Measurements from ENCODE around the gene JKAMP.

Gene JKAMP

GRCh38 chr14:59500732-59501131, 16.4 kb downstream of the JKAMP start:
- Mint-ChIP-seq H3K4me1 (ENCODE audit: low read depth) (peaks cover 1% of the 10 kb centered on the region), H3K27me3 (ENCODE audit: low read depth) (no peaks in the 10 kb centered on the region), H3K36me3 (ENCODE audit: low read depth) (peaks cover 12% of the 10 kb centered on the region), H3K9me3 (no peaks in the 10 kb centered on the region), H3K27ac (no peak overlapping the region), H3K4me3 (no peak overlapping the region)

DNA sequence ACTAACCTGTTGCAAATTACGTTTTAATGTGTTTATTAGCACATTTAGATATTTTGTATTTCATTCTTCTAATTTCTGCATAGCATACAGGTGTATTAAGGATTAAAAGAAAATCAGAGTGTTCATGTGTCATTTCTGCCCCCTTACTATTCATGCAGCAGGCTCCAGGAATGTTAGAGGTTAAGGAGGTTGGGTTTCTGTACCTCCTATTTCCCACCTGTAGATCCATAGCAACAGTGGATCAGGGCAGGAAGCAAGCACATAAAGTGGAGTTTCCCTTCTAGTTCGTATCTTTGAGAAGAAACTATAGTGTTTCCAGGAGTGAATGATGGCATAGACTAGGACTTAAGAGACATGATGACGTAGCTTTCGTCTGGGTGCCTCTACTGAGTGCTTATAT, 18.9 kb downstream of the JKAMP start:
- Mint-ChIP-seq H3K4me1 (ENCODE audit: low read depth) (peaks cover 1% of the 10 kb centered on the region), H3K4me3 (no peak overlapping the region), H3K27me3 (ENCODE audit: low read depth) (no peaks in the 10 kb centered on the region), H3K36me3 (ENCODE audit: low read depth) (peaks cover 4% of the 10 kb centered on the region), H3K27ac (no peak overlapping the region), H3K9me3 (no peaks in the 10 kb centered on the region)

DNA sequence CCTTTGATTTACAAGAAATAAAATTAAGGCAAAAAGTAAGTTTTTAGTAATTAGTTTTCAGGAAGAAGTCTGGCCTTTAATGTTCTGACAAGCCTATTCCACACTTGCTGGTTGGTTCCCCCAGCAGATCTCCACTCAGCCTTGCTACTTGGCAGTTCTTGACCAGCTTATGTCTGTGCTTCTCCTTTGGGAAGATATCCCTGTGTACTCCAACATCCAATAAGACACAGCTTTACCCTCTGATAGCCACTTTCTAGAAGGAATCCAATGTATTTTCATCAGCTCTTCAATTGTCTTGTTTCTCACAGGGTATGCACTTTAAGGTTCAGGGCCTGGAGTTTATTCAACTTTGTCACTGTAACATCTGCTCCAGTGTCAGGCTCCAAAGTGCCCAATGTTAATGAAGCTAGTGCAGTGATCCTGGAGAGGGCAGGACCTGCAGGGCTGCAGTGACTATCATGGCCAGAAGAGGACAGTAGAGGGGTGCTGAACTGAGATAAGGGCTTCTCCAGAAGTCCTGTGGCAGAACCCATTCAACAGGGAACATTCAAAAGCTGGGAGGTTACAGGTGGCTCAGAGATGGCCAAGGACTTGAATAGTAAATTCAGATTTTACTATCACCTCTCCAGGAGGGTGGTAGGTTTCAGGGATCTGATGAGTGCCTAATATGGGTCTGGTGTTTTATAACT, 22.9 kb downstream of the JKAMP start:
- Mint-ChIP-seq H3K27me3 (ENCODE audit: low read depth) (peaks cover 16% of the 10 kb centered on the region), H3K4me1 (ENCODE audit: low read depth) (no peaks in the 10 kb centered on the region), H3K4me3 (no peak overlapping the region), H3K36me3 (ENCODE audit: low read depth) (no peaks in the 10 kb centered on the region), H3K27ac (no peak overlapping the region), H3K9me3 (no peaks in the 10 kb centered on the region)

GRCh38 chr14:59507752-59508103, 23.4 kb downstream of the JKAMP start:
- Mint-ChIP-seq H3K27ac (no peak overlapping the region), H3K9me3 (no peaks in the 10 kb centered on the region), H3K36me3 (ENCODE audit: low read depth) (no peaks in the 10 kb centered on the region), H3K4me1 (ENCODE audit: low read depth) (no peaks in the 10 kb centered on the region), H3K4me3 (no peak overlapping the region), H3K27me3 (ENCODE audit: low read depth) (peaks cover 16% of the 10 kb centered on the region)

DNA sequence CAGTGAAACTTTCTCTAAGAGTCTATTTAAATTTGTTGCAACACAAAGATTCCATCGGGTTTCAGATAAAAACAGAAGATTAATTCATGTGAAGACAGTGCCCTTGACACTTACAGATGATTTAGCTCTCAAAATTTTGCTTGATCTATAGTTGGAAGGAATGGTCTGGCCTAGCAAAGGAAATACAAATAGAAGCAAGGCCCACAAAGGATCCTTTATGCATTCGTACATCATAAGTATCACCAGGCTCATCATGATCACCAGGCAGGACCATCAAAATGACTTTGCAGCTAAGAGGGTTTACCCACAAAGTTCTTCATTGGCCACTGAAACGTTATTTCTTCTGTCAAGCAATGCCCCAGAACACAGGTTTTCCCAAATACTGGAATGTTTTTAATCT, 24.8 kb downstream of the JKAMP start:
- H3K4me1 Mint-ChIP-seq (ENCODE audit: low read depth) = no peaks in the 10 kb centered on the region
- H3K4me3 Mint-ChIP-seq = no peak overlapping the region
- H3K9me3 Mint-ChIP-seq = no peaks in the 10 kb centered on the region
- H3K27ac Mint-ChIP-seq = no peak overlapping the region
- no peaks in the 10 kb centered on the region for H3K36me3 Mint-ChIP-seq (ENCODE audit: low read depth)
- peaks cover 16% of the 10 kb centered on the region for H3K27me3 Mint-ChIP-seq (ENCODE audit: low read depth)

DNA sequence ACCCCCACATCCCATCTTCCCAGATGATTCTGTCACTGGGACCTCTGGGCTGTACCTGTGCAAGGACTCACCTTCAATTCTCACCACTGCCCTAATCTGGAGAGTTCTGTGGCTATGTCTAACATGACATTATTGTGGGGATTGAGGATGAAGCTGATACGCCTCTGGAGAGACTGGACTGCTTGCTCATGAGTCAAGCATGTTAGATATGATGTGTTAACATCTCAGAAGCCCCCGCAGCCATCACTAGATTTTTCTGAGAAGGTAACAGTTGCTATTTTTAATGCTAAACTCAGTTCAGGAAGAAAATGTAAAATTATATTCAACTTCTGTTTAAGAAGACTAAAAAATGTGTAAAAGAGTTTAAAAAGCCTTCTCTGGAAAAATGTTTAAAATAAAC, 25.7 kb downstream of the JKAMP start:
- Mint-ChIP-seq H3K36me3 (ENCODE audit: low read depth) (no peaks in the 10 kb centered on the region), H3K27me3 (ENCODE audit: low read depth) (peaks cover 23% of the 10 kb centered on the region)

DNA sequence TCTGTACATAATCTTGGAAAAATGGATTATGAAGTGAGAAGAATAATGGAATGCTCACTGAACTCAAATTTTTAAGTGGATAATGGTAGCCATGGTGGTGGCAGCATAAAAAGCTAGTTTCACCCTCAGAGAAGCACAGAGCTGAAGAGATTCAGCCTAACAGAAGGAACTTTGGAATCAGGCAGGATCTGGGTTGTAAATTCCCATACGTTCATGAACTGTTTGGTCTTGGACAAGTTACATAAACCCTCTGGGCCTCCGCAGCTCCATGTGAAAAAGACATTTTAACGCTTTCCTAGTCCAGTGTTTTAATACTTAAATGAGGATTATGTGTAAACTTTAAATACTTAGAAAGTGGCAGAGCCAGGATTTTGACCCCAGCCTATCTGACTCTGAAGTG, 26.6 kb downstream of the JKAMP start:
- Mint-ChIP-seq H3K36me3 (ENCODE audit: low read depth) (no peaks in the 10 kb centered on the region), H3K9me3 (no peaks in the 10 kb centered on the region), H3K27ac (no peak overlapping the region), H3K27me3 (ENCODE audit: low read depth) (peaks cover 26% of the 10 kb centered on the region), H3K4me1 (ENCODE audit: low read depth) (no peaks in the 10 kb centered on the region), H3K4me3 (no peak overlapping the region)

More for the DNA sequence above, 25.7 kb downstream of the JKAMP start:
- no peak overlapping the region for H3K4me3 Mint-ChIP-seq
- H3K27ac Mint-ChIP-seq = no peak overlapping the region
- no peaks in the 10 kb centered on the region for H3K4me1 Mint-ChIP-seq (ENCODE audit: low read depth)
- no peaks in the 10 kb centered on the region for H3K9me3 Mint-ChIP-seq

DNA sequence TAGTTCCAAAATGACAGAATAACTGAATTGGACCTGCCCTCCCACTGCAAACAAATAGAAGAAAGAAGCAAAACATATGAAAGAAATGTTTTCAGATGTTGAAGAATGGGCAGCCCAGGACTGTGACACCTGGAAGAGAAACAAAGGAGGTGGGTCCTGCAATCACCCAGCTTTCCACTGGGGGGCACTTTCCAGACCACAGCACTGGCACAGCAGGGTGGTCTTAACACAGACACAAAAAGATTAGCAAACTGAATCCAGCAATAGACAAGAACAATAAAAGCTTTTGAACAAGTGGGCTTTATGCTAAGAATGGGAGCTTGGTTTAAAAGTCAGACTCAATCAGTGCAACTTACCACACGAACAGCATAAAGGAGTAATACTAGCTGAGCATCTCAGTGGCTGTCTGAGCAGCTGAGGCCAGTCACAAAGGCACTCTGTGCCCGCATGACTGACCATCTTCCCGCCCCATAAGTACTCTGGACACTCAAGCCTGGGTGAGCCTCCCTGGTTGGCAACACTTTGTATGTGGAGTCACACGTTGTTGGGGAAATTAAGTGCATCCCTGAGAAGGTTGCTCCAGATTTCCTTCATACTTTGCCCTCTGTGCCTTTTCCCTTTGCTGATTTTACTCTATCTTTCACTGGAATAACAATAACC, 27.7 kb downstream of the JKAMP start:
- Mint-ChIP-seq H3K27ac (no peak overlapping the region), H3K4me1 (ENCODE audit: low read depth) (no peaks in the 10 kb centered on the region), H3K4me3 (no peak overlapping the region), H3K27me3 (ENCODE audit: low read depth) (peaks cover 31% of the 10 kb centered on the region), H3K9me3 (no peaks in the 10 kb centered on the region), H3K36me3 (ENCODE audit: low read depth) (no peaks in the 10 kb centered on the region)

DNA sequence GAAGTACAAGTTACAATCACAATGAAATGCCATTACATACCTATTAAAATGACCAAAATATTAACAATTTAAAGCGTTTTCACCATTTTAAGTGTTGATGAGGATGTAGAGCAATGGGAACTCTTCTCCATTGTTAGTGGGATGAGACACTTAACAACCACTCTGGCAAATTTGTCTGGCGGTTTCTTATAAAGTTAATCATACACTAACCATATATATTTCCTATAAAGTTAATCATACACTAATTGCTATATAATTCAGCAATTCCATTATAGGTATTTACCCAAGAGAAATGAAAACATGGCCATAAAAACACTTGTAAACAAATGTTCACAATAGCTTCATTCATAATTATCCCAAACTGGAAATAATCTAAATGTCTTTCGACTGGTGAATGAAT, 35.9 kb downstream of the JKAMP start:
- no peaks in the 10 kb centered on the region for H3K9me3 Mint-ChIP-seq
- no peak overlapping the region for H3K4me3 Mint-ChIP-seq
- H3K27ac Mint-ChIP-seq = no peak overlapping the region
- H3K4me1 Mint-ChIP-seq (ENCODE audit: low read depth) = no peaks in the 10 kb centered on the region
- peaks cover 12% of the 10 kb centered on the region for H3K27me3 Mint-ChIP-seq (ENCODE audit: low read depth)
- no peaks in the 10 kb centered on the region for H3K36me3 Mint-ChIP-seq (ENCODE audit: low read depth)

DNA sequence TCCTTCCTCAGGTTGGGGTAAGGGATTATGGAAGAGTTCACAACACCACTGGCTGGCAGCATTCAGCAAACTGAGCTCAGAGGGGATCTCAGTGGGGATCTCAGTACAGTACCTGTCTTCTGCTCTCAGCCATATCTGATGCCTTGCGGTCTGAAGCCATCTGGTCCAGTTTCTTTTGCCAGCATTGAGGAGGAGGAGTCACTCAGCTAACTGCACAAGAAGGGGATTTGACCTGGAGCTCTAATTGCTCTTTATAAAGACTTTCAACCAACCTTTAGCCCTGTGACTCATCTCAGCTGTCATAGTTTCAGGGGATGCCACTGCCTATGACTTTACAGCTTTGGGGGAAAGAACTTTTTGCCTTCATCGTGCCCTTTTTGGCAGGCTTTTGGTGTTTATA, 44.9 kb downstream of the JKAMP start:
- no peak overlapping the region for H3K27ac Mint-ChIP-seq
- H3K4me3 Mint-ChIP-seq = no peak overlapping the region
- peaks cover 4% of the 10 kb centered on the region for H3K9me3 Mint-ChIP-seq
- no peaks in the 10 kb centered on the region for H3K4me1 Mint-ChIP-seq (ENCODE audit: low read depth)
- peaks cover 9% of the 10 kb centered on the region for H3K27me3 Mint-ChIP-seq (ENCODE audit: low read depth)
- H3K36me3 Mint-ChIP-seq (ENCODE audit: low read depth) = no peaks in the 10 kb centered on the region

- no peak overlapping the region for H3K27ac Mint-ChIP-seq
- peaks cover 9% of the 10 kb centered on the region for H3K27me3 Mint-ChIP-seq (ENCODE audit: low read depth)
- no peak overlapping the region for H3K4me3 Mint-ChIP-seq
- no peaks in the 10 kb centered on the region for H3K4me1 Mint-ChIP-seq (ENCODE audit: low read depth)
- H3K9me3 Mint-ChIP-seq = peaks cover 4% of the 10 kb centered on the region
- no peaks in the 10 kb centered on the region for H3K36me3 Mint-ChIP-seq (ENCODE audit: low read depth)
Observed at GRCh38 chr14:59530349-59530748, 46.0 kb downstream of the JKAMP start.

GRCh38 chr14:59532419-59532818, 48.1 kb downstream of the JKAMP start:
- Mint-ChIP-seq H3K4me1 (ENCODE audit: low read depth) (no peaks in the 10 kb centered on the region), H3K4me3 (no peak overlapping the region), H3K27ac (no peak overlapping the region)

GRCh38 chr14:59534361-59534987, 50.2 kb downstream of the JKAMP start:
- H3K9me3 Mint-ChIP-seq = no peaks in the 10 kb centered on the region
- no peak overlapping the region for H3K27ac Mint-ChIP-seq
- H3K4me3 Mint-ChIP-seq = no peak overlapping the region
- peaks cover 3% of the 10 kb centered on the region for H3K27me3 Mint-ChIP-seq (ENCODE audit: low read depth)
- H3K4me1 Mint-ChIP-seq (ENCODE audit: low read depth) = no peaks in the 10 kb centered on the region
- H3K36me3 Mint-ChIP-seq (ENCODE audit: low read depth) = no peaks in the 10 kb centered on the region

More at GRCh38 chr14:59532419-59532818, 48.1 kb downstream of the JKAMP start:
- H3K27me3 Mint-ChIP-seq (ENCODE audit: low read depth) = peaks cover 9% of the 10 kb centered on the region
- H3K36me3 Mint-ChIP-seq (ENCODE audit: low read depth) = no peaks in the 10 kb centered on the region
- H3K9me3 Mint-ChIP-seq = peaks cover 4% of the 10 kb centered on the region

- Mint-ChIP-seq H3K27ac (no peak overlapping the region), H3K27me3 (ENCODE audit: low read depth) (peaks cover 7% of the 10 kb centered on the region), H3K4me3 (no peak overlapping the region), H3K4me1 (ENCODE audit: low read depth) (no peaks in the 10 kb centered on the region), H3K9me3 (no peaks in the 10 kb centered on the region), H3K36me3 (ENCODE audit: low read depth) (no peaks in the 10 kb centered on the region)
Observed at GRCh38 chr14:59537476-59537875, 53.2 kb downstream of the JKAMP start.

- H3K27ac Mint-ChIP-seq = no peak overlapping the region
- H3K4me3 Mint-ChIP-seq = no peak overlapping the region
Observed at GRCh38 chr14:59538936-59539335, 54.6 kb downstream of the JKAMP start.

More at GRCh38 chr14:59538936-59539335, 54.6 kb downstream of the JKAMP start:
- H3K36me3 Mint-ChIP-seq (ENCODE audit: low read depth) = no peaks in the 10 kb centered on the region
- H3K9me3 Mint-ChIP-seq = no peaks in the 10 kb centered on the region
- H3K27me3 Mint-ChIP-seq (ENCODE audit: low read depth) = peaks cover 7% of the 10 kb centered on the region
- H3K4me1 Mint-ChIP-seq (ENCODE audit: low read depth) = no peaks in the 10 kb centered on the region
